HEK293 (cell line): Measurements from ENCODE around the gene ACVR1C.

Source experiments
- CTCF ChIP-seq: fragments of 450-650 bp; formaldehyde crosslinking; IDR thresholded peaks from 2 replicates; pipeline ENCODE4 v1.5.1; 2016; ENCODE audit warnings: missing biosample characterization, missing genetic modification characterization
- ZBTB11 ChIP-seq: fragments of 450-650 bp; formaldehyde crosslinking; conservative IDR thresholded peaks from 2 replicates; pipeline ENCODE4 v1.5.1; 2016; ENCODE audit warnings: low read depth, missing biosample characterization, missing genetic modification characterization
- ZEB2 ChIP-seq: fragments of 450-650 bp; formaldehyde crosslinking; IDR thresholded peaks from 2 replicates; pipeline ENCODE4 v1.5.1; 2016; ENCODE audit warnings: missing biosample characterization, missing genetic modification characterization
- ZIC2 ChIP-seq: fragments of 450-650 bp; formaldehyde crosslinking; IDR thresholded peaks from 2 replicates; pipeline ENCODE4 v1.5.1; 2016; ENCODE audit warnings: missing biosample characterization, missing genetic modification characterization
- ZNF561 ChIP-seq: fragments of 450-650 bp; IDR thresholded peaks from 2 replicates; pipeline ENCODE4 v1.5.1; 2018; ENCODE audit warnings: missing biosample characterization, missing genetic modification characterization, borderline replicate concordance

- no peak for TF ChIP-seq CTCF (tag by site-specific recombination)
- no peak for TF ChIP-seq ZEB2
- TF ChIP-seq ZNF561 (tag by site-specific recombination), result no peak
- TF ChIP-seq ZBTB11, result no peak
- TF ChIP-seq ZIC2, result no peak
These were observed 69.6 kb downstream of the ACVR1C start for GRCh38 chr2:157559061-157559460.
